Measurements from ENCODE around the gene ZBTB42.
A peak's percentile ranks its signal among the peaks of the same experiment; 100 is the strongest.

ZBTB42 gene

DNA sequence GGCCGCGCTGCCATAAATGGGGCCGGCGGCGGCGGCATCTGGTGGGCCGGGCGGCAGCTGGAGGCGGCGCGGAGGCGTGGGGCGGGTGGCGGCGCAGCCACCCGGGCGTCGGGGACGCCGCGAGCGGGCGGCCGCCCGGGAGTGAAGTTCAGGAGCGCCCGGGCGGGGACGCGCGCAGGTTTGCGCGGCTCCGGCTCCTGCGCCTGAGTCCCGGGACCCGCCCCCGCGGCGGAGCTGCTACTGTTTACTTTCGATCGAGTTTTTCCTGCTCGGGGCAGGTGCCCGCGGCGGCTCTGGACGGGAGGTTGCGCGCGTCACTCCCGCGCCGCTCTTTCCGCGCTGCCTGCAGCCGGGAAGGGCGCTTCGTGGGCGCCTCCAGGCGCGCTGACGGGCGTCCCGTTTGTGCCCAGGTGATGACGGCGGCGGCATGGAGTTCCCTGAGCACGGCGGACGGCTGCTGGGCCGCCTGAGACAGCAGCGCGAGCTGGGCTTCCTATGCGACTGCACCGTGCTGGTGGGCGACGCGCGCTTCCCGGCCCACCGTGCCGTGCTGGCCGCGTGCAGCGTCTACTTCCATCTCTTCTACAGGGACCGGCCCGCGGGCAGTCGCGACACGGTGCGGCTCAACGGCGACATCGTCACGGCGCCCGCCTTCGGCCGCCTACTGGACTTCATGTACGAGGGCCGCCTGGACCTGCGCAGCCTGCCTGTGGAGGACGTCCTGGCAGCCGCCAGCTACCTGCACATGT is at the start of gene ZBTB42:
ZBTB42 (plus strand) TSS at position 331 of the 749 bp plus-strand sequence; CDS start at position 428, 97 bp downstream.
- DNase-seq: peak; percentile 53

DNA sequence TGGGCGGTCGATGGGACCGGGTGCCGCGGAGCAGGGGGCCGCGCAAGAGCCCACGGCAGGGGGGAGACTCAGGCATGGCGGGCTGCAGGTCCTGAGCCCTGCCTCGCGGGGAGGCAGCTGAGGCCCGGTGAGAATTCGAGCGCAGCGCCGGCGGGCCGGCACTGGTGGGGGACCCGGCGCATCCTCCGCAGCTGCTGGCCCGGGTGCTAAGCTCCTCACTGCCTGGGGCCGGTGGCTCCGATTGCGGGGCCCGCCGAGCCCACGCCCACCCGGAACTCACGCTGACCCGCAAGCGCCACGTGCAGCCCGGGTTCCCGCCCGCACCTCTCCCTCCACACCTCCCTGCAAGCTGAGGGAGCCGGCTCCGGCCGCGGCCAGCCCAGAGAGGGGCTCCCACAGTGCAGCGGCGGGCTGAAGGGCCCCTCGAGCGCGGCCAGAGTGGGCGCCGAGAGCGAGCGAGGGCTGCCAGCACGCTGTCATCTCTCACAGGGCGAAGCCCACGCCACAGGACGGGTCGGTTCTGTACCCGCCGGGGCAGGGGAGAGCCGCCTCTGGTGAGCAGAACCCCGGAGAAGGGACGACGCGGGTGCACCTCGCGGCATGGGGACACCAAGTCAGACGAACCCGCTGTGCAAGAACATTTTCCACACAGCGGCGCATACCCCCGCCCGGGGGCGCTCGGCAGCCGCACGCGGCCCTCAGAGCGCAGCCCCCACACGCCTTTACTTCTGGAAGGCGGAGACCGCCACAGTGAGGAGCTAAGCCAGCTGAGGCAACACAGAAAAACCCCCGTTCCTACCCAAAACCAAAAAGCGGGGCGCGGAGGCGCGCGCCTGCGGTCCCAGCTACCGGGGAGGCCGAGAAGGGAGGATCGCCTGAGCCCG is 49.1 kb upstream of the ZBTB42 start:
- no peak for DNase-seq

DNA sequence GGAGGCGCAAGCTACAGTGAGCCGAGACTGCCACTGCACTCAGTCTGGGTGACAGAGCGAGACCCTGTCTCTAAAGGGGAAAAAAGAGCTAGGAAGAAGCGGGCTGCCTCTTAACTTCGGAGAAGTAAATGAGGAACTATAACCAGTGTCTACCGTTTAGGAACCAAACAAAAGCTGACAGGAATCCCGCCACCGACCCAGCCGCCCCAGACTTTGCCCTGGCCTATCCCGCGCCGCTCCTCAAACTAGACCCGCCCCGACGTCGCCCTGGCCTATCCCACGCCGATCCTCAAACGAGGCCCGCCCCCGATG is 48.5 kb upstream of the ZBTB42 start:
- no peak for DNase-seq

DNA sequence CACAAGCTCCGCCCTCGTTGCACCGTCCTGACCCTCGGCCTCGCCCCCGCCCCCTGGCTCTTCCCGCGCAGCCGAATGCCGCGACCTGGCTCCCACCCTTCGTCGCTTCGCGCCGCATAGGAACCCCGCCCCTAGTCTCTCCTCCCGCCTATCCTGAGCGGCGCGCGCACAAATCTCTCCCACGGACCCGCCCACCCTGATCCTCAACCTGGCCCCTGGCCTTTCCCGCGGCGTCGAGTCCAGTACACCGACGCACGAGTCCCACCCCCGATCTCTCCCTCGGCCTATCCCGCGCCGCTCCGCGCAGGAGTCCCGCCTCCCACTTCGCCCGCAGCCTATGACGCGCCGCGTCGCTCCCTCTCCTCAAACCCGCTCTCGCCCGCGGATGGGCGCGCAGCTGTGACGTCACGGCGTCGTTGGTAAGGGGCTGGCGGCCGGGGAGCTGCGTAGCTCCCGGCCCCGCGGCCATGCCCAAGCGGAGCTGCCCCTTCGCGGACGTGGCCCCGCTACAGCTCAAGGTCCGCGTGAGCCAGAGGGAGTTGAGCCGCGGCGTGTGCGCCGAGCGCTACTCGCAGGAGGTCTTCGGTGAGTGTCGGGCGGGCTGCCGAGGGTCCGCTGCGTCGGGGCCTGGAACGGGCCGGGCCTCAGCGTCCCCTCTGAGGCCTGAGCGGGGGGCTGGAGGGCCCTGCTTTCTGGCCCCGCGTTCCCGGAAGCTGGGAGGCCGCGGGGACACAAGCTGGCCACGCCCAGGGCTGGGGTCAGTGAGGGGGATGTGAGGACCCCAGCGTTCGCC is 48.0 kb upstream of the ZBTB42 start, which contains the start of gene SIVA1:
SIVA1 (plus strand) TSS at position 413 of the 793 bp plus-strand sequence; CDS start at position 468, 55 bp downstream.
- DNase-seq: peak; percentile 100

DNA sequence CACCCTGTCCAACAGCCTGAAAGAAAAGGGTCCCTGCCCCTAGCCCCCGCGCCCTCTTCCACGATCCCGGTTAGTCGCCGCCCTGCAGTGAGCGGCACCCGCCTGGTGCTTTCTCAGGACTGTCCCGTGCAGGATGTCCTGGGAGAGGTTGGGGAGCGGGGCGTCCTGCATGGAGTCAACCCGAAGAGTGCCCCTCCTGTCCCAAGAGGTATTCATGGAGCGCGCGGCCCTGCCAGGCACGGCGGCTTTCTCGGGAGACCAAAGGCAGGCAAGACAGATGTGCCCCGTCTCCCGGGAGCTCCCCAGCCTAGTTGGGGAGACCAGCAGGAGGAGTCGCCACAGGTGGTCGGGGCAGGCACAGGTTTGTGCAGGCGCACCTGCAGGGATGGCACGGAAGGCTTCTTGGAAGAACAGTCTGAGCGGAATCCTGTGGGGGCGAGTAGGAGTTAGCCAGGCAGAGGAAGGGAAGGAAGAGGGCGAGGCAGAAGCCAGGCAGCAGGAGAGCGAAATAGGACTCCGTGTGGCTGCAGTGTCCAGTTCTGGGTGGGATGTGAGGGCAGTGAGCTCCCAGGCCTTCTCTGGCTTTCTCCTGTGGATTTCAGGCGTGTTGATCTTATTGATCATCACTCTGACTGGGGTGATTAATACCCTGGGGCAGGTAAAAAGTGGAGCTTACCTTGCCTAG is 47.2 kb upstream of the ZBTB42 start:
- DNase-seq: no peak

DNA sequence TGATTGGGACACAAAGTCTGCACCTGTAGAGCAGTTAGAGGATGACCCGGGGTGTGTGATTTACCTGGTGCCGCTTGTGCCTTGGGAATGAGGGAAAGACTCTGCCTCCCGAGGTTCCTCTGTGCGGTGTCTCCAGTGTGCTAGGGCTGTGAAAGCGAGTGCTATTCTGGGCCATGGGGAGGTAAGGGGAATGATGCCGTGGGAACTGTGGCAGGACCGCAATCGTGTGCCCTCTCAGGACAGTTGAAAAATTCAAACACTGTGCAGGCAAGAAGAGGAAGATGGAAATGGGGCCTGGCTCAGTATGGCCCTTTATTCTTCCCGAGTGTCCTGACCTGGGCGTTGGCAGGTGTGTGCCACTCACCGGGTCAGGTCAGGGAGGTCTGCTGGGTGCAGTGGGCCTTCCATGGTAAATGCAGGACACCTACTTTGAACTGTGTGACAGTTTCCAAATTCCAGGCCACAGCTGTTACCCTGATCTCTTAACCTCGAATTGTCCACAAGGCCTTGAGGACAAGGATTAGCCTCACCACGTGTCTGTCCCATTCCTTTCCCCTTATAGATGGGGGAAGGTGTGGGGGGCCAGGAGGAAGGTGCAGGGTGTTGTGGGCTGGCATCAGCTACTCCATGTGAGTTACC is 46.6 kb upstream of the ZBTB42 start:
- no peak for DNase-seq

DNA sequence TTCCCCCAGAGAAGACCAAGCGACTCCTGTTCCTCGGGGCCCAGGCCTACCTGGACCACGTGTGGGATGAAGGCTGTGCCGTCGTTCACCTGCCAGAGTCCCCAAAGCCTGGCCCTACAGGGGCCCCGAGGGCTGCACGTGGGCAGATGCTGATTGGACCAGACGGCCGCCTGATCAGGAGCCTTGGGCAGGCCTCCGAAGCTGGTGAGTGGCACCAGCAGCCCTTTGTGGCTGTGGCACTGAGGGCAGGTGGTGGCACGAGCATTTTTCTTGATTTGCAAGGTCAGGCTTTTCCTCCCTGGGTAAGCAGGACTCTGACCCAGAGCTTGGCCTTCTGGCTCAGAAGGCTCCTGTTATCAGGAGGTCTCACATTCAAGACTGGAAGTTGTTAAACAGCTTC is 45.3 kb upstream of the ZBTB42 start:
- no peak for DNase-seq

DNA sequence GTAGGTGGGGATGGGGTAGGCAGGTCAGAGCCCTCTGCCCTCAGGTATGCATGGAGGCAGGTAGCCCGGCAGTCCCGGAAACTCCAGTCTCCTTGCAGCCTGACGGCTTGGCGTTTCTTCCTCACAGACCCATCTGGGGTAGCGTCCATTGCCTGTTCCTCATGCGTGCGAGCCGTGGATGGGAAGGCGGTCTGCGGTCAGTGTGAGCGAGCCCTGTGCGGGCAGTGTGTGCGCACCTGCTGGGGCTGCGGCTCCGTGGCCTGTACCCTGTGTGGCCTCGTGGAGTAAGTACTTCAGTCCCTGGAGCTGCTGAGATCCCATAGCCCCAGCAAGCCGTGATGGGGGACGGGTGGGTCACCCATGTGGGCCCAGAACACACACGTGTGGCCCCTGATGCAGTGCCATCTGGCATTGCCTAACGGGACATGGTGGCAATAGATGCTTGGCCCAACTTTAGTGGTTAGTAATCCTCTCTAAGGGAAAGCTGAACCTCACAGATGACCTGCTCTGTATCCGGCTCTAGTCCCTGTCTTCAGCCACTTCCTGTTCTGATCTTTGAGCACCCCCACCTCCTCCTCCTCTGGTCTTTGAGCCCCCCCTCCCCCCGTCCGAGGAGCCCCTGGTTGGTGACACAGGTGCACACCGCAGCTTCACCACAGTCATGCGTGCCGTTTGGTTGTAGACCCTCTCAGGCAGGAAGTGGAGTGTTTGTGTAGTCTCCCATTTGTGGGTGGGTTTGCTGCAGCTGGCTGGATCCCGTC is 44.2 kb upstream of the ZBTB42 start:
- DNase-seq: no peak

DNA sequence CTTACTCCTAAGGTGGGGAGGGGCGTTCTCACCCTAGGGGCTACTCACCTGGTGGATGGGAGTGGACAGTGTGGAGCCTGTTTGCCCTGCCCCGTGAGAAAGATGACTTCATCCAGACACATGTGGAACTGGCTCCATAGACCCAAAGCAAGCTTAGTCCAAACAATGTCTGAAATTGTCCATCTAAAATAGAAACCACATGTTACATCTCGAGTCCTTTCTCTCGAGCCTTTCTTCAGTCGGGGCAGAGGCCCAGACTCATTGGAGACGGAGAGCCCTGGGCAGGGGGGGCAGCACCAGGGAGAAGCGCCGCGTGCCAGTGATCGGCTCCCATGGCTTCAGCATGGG is 43.7 kb upstream of the ZBTB42 start:
- DNase-seq: no peak

DNA sequence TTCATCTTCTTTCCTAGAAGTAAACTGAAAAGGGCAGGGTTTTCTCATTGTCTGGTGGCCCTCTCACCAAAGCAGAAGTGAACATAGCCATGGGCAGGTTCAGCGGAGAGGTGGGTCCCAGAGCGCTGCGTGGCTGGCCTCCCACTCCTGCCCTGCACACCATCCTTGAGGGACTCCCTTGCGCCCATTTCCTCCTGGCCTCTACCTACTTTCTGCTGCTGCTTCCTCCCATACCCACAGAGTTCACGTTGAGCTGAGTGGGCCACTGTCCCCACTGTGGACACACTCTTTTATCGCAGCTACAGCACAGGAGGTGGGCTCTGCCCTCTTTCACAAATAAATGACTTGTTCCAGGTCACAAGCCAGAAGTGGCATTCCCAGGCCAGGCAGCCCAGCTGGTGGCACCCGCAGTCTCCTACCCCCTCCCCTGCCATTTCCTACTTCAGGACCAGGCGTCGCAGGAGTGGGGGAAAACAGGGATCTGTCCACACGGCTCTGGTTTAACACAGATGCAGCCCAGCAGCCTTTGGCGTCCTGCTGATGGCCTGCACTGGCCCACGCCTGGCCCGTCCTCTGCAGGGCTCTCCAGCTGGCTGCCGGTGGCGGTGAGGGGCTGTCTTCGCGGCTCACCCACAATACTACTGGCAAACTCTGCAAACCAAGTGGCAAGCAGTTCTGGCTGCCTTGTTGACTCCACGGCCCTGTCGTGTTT is 43.1 kb upstream of the ZBTB42 start:
- DNase-seq: no peak

DNA sequence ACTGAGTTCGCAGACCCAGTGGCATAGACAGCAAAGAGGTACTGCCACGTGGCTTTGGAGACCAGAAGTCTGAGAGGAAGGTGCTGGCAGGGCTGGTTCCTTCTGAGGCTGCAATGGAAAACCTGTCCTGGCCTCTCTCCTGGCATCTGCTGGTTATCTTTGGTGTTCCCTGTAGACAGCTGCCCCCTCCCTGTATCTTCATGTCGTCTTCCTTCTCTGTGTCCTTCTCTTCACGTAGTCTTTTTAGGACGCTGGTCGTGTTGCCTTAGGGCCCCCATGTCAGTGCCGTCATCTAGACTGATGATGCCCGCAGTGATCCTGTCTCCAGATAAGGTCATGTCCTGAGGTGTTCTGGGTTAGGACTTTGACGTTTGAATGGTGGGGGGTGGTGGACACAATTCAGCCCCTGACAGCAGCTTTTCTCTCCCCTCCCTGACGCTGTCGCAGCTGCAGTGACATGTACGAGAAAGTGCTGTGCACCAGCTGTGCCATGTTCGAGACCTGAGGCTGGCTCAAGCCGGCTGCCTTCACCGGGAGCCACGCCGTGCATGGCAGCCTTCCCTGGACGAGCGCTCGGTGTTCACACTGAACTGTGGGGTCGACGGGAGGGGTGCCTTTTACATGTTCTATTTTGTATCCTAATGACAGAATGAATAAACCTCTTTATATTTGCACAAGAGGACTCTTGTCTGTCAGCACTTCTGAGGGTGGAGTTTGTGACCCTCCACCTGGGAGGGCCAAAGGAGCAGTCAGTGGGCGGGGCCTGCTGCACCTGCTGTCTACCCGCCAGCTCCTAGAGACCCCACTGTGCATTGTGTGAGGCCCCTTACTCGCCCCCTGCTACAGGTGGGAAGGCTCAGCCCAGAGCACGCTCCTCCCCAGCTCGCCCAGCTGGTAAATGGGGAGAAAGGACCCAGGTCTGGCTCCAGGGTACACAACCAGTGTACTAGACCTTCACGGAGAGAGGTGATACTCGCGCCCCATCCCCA is 41.6 kb upstream of the ZBTB42 start:
- DNase-seq: no peak

DNA sequence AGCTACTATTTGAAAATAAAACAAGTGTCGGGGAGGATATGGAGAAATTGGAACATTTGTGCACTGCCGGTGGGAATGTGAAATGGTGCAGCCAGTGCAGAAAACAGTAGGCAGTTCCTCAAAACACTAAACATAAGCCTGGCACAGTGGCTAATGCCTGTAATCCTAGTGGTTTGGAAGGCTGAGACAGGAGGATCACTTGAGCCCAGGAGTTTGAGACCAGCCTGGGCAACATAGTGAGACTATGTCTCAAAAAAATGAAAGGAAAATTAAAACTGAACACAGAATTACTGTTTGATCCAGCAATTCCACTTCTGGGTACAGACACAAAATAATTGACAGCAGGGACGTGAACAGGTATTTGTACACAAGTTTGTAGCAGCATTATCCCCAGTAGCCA is 35.4 kb upstream of the ZBTB42 start:
- no peak for DNase-seq

DNA sequence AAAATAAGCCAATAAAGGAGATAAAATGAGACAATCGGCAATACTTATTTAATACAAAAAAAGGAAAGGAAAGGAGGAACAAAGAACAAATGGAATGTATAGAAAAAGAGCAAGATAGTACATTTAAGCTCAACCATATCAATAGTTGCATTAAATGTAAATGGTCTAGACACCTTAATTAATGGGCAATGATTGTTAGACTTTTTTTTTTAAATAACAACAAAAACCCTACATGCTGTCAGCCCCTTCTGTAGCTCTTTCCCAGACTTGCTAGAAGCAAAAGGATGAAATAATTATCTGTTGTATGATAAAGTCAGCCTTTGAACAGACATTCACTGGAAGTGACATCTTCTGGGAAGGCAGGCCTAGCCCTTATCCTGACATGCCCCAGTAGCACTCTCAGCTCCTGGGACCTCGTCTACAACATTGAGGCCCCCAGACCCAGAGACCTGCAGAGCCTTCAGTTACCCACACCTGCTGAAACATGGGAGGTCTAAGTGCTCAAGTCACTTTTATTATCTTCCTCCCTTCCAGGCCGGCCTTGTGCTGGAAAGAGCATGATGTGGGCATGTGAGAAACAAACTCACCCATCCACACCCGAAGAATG is 34.5 kb upstream of the ZBTB42 start:
- no peak for DNase-seq

DNA sequence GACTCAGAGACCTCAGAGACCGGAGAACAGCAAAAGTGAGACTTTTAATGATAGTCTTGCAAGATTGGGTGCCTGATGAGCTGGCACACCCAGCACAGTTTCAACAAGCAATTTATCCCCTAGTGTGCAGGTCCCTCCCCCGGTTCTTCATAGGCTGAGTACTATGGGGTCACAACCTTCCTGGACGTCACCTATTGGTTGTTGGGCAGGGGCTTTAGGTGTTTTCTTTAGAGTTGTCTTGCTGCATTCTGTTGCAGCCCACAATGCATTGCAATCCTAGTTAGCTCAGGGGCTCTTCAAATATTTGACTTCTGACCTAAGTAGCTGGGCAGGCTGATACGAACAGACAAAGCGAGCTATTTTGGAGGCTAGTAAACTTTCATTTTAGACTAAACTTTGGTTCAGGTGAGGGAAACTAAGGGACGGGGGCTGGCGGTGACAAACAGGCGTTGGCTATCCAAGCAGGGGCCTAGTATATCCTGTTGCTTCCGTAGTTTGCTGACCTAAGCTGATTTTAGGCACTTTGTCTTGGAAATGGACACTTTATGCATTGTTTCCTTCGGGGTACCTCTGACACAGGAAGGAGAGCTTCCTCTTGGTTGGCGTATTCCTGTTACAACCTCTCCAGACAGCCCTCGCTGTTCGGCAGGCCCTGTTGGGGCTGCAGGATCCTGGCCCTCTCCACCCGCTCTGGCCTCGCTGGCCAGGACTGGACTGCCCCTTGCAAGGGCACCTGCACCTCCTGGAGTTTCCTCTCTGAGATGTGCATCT is 33.9 kb upstream of the ZBTB42 start:
- DNase-seq: no peak

DNA sequence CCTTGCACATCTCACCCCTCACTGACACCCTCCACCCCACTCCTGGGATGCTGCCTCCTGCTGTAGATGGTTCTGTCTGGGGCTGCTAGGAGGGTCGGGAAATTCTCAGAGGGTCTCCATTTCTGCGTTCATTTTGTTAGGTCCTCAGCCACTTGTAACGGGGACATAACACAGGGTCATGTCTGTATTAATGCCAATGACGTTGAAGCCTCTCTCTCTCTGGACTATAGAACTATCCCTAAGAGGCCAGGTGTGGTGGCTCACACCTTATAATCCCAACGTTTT is 33.3 kb upstream of the ZBTB42 start:
- DNase-seq: no peak

DNA sequence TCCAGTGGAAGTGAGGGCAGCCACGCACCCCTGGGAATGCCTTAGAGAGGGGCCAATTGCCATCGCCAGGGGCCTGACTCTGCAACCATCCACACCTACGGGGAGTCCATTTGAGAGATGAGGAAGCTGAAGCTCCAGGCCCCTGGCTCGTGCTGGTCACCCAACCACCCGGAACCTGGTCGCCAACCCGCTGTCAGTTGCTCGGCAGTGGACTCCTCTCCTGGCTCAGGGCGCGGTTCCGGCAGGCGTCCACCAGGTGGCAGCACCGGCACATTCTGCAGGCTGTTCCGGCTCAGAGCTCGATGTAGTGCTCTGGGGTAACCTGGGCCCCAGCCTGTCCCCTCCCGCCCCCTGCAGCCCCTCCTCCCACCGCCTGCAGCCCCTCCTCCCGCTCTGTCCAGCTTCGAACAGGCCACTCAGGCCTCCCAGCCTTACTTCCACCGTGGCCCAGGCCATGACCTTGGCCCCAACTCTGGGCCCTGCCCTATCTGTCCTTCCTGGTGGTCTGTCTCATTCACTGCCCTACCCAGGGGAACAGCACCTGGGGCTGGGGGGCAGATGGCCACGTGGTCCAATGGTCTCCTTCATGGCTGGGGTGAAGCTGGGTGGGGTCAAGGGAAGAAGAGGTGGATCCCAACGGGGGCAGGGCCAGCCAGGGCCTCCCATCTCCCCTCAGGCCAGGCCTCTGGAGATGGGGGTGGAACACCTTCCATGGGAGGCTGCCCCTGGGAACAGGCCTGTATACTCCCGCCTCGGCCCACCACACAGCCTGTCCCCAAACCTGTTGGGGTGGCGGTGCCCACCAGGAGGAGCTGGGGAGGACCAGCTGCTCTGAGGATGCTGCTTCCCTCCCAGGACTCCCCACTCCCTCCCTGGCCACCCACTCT is 32.2 kb upstream of the ZBTB42 start:
- DNase-seq: peak; percentile 84

DNA sequence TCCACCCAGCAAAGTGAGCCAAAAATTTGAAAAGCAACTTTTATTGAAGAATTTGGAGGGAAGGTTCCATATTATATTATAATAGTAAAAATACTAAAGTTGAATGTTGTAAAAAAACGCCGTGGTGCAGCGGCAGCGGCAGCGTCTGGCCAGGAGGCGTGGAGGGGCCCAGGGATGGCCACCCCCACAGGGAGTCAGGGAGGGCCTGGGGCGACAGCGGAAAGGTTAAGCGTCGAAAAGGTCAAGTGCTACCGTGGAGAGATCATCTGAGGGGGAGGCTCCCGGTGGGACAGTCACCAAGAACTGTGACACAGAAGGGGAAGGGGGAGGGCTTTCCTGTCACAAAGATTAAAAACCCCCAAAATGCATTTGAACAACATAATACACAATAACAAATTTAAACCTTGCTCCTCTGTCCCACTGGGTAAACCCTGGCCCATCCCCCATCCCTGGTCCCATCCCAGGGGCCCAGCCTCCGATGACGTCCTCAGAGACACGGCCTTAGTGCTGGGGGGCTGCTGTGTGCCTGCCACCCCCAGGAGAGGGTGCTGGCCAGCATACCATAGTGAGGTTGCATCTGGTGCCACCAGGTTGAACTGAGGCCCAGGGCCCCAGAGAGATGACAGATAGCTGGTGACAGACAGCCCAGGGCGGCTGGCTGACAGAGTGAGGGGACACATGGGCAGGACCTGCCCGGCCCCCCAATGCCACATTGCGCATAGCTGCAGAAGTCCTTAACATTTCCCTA is 31.4 kb upstream of the ZBTB42 start:
- no peak for DNase-seq

All from stimulated activated naive CD4-positive, alpha-beta T cell treated with Interleukin-2 at 50 U/mL for 16 hours (primary cell).